CD8-positive, alpha-beta memory T cell (primary cell): ENCODE data around the gene CLCN6. TPM values are rescaled to one million over a fixed set of nuclear protein-coding genes. Genes with fewer than 3 reads are reported as not detected.

Experiments used
- CTCF ChIA-PET: fragments of 350-600 bp; sonication (Branson Sonifier 250); formaldehyde crosslinking; loops from one replicate; lab custom pipeline; 2021; ENCODE audit warnings: antibody characterized with exemption; lab: Charles Lee
- POLR2A ChIA-PET: fragments of 350-600 bp; sonication (Branson Sonifier 250); formaldehyde crosslinking; loops from one replicate; lab custom pipeline; 2021; ENCODE audit warnings: antibody characterized with exemption; lab: Charles Lee
- DNase-seq, 5 donors: peaks; one replicate each; pipeline versions ENCODE4 v3.0.0 to v3.0.0-alpha.2; 2020 to 2022; ENCODE audit warnings: mixed read lengths in 1 of 5
- H3K27ac ChIP-seq: one replicate; pipeline ENCODE4 v1.7.0; 2013; ENCODE audit warnings: low read depth, mild to moderate bottlenecking, low read length, moderate library complexity
- H3K27me3 ChIP-seq: 2 replicates; pipeline ENCODE4 v1.7.0; 2013; ENCODE audit warnings: low read length, mild to moderate bottlenecking; ENCODE audit not compliant: insufficient read depth, poor library complexity, severe bottlenecking
- H3K36me3 ChIP-seq: 2 replicates; pipeline ENCODE4 v1.7.0; 2013; ENCODE audit warnings: mild to moderate bottlenecking, low read length, moderate library complexity; ENCODE audit not compliant: insufficient read depth
- H3K4me1 ChIP-seq: 2 replicates; pipeline ENCODE4 v1.7.0; 2013; ENCODE audit warnings: mild to moderate bottlenecking, low read length, moderate library complexity; ENCODE audit not compliant: insufficient read depth
- H3K4me3 ChIP-seq: 2 replicates; pipeline ENCODE4 v1.7.0; 2013; ENCODE audit warnings: mild to moderate bottlenecking, low read length
- H3K9me3 ChIP-seq: 2 replicates; pipeline ENCODE4 v1.7.0; 2013; ENCODE audit warnings: mild to moderate bottlenecking, low read length
- H3K27ac Mint-ChIP-seq, 8 donors: one replicate each; pipeline ENCODE4 v1.8.0; 2020 to 2021; ENCODE audit warnings: mixed read lengths in 8 of 8, mild to moderate bottlenecking in 6 of 8, inconsistent platforms in 3 of 8, moderate library complexity in 3 of 8
- H3K27me3 Mint-ChIP-seq, 2 donors: one replicate each; pipeline ENCODE4 v1.8.0; 2020 to 2021; ENCODE audit warnings: mixed read lengths in 2 of 2, mild to moderate bottlenecking in 1 of 2, moderate library complexity in 1 of 2
- H3K36me3 Mint-ChIP-seq, 3 donors: one replicate each; pipeline ENCODE4 v1.8.0; 2020 to 2021; ENCODE audit warnings: mixed read lengths in 3 of 3, inconsistent platforms in 1 of 3, mild to moderate bottlenecking in 1 of 3
- H3K4me1 Mint-ChIP-seq, 3 donors: one replicate each; pipeline ENCODE4 v1.8.0; 2020 to 2021; ENCODE audit warnings: mixed read lengths in 3 of 3, inconsistent platforms in 1 of 3, mild to moderate bottlenecking in 1 of 3
- H3K4me3 Mint-ChIP-seq, 7 donors: one replicate each; pipeline ENCODE4 v1.8.0; 2020 to 2021; ENCODE audit warnings: mixed read lengths in 7 of 7, mild to moderate bottlenecking in 6 of 7, moderate library complexity in 4 of 7, inconsistent platforms in 2 of 7
- H3K9me3 Mint-ChIP-seq, 5 donors: one replicate each; pipeline ENCODE4 v1.8.0; 2020 to 2022; ENCODE audit warnings: mixed read lengths in 5 of 5, mild to moderate bottlenecking in 3 of 5, moderate library complexity in 2 of 5, inconsistent platforms in 1 of 5
- polyA plus RNA-seq: library from polyadenylated mRNA; unstranded; fragments of 300-500 nt; fragmentation: Illumina TruSeq; gene quantifications from one replicate; pipeline ENCODE4 v1.2.3, GENCODE V29; 2021
- total RNA-seq, 2 experiments: library from RNA; stranded (reverse); gene quantifications; one replicate each; pipeline ENCODE4 v1.2.3, GENCODE V29; 2021

Gene CLCN6
- total and polyA plus RNA-seq, 3 experiments from 2014 or later = 1.7 to 9.3 (median 8.9) TPM

DNA sequence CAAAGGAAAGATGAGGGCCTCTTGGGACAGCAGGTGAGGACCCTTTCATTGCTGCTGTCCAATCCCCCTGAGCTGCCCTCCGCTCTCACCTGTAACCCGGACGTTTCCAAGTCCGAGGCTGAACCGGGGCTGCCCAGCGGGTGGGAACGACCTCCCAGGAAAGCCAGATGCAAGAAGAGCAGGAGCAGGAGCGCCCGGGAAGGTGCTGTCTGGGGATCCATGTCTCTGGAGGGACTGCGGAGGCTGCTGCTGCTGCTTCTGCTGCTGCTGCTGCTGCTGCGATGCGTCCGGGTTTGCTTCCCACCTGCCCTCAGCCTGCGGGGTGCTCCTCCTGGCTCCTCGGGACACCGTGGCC is 52.6 kb downstream of the CLCN6 start, which contains the start of gene NPPB:
Gene NPPB (minus strand): TSS at position 333 of the 355 bp plus-strand sequence. CDS start 112 bp downstream, at position 221.
- no peaks in the 10 kb centered on the region for H3K9me3 ChIP-seq
- POLR2A ChIA-PET = no interaction called here

DNA sequence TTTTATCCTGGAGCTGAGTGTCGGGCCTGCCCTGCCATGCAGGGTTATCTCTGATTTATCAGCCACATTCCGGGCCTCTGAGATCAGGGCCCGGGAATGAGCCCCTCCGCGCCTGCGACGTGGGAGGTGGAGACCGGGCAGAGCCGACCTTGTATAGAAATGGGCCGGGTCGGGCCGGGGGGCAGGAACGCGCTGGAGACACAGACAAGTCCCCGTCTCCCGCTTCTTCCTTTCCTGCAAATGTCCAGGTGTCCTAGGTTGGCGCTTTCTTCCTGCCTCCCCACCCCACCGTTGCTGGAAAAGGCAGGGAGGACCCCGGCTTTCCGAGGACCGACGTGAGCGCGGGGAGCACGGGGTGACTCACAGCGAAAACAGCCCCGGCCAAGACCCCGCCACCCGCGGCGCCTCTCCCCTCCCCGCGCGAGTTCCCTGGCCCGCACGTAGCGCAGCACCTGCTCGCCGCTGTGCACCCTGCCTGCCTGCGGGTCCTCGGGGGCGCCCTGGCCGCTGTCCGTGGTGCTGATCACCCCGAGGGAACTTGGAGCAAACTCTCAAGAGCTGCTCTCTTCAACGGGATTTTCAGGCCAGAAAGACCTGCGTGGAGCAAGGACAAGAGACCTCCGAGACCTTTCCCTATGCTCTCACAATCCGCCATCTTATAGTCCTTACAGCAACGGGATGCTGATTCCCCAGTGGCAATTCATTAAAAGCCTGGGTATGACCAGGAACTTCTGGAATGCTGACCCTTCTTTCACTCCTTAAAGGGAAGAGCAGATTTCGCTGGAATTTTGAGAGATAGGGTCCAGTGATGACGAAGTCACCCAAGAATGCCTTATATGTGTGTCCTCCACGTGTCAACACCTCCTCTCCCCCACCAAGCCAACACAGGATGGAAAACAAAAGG is 53.2 kb downstream of the CLCN6 start:
- no peaks in the 10 kb centered on the region for H3K4me1 ChIP-seq
- Mint-ChIP-seq H3K4me3 (no peak overlapping the region), H3K4me1 (no peaks in the 10 kb centered on the region), H3K9me3 (no peaks in the 10 kb centered on the region), H3K27me3 (peaks cover 54 to 61% of the 10 kb centered on the region in 2 donors), H3K27ac (peak overlapping the region in 1 of 8 donors; percentile 86), H3K36me3 (no peaks in the 10 kb centered on the region)
- no peaks in the 10 kb centered on the region for H3K36me3 ChIP-seq
- POLR2A ChIA-PET = no interaction called here
- H3K27me3 ChIP-seq = peaks cover 31% of the 10 kb centered on the region
- CTCF ChIA-PET = no interaction called here
- no peak overlapping the region for H3K4me3 ChIP-seq
- peak; percentile 41 to 79 (median 65) for DNase-seq
- no peak overlapping the region for H3K27ac ChIP-seq
- no peaks in the 10 kb centered on the region for H3K9me3 ChIP-seq

More for the DNA sequence above, 52.6 kb downstream of the CLCN6 start, which contains the start of gene NPPB:
- H3K27ac Mint-ChIP-seq = peak within 1 kb of the TSS in 1 of 8 donors; percentile 86
- CTCF ChIA-PET = no interaction called here
- no peaks in the 10 kb centered on the region for H3K9me3 Mint-ChIP-seq
- H3K27ac ChIP-seq = no peak within 1 kb of the TSS
- no peaks in the 10 kb centered on the region for H3K36me3 ChIP-seq
- no peak within 1 kb of the TSS for H3K4me3 ChIP-seq
- H3K4me1 Mint-ChIP-seq = no peaks in the 10 kb centered on the region
- H3K4me3 Mint-ChIP-seq = no peak within 1 kb of the TSS
- H3K36me3 Mint-ChIP-seq = no peaks in the 10 kb centered on the region
- DNase-seq = no peak
- H3K27me3 ChIP-seq = peaks cover 31% of the 10 kb centered on the region
- H3K4me1 ChIP-seq = no peaks in the 10 kb centered on the region
- peaks cover 55 to 64% of the 10 kb centered on the region in 2 donors for H3K27me3 Mint-ChIP-seq

GRCh38 chr1:11860083-11860482 is 54.1 kb downstream of the CLCN6 start:
- no peak for DNase-seq
- Histone ChIP-seq H3K36me3 (no peaks in the 10 kb centered on the region), H3K4me3 (no peak overlapping the region), H3K4me1 (no peaks in the 10 kb centered on the region), H3K9me3 (no peaks in the 10 kb centered on the region), H3K27ac (no peak overlapping the region), H3K27me3 (peaks cover 31% of the 10 kb centered on the region)
- H3K9me3 Mint-ChIP-seq = no peaks in the 10 kb centered on the region
- no peaks in the 10 kb centered on the region for H3K4me1 Mint-ChIP-seq
- CTCF ChIA-PET = no interaction called here
- H3K36me3 Mint-ChIP-seq = no peaks in the 10 kb centered on the region
- no peak overlapping the region for H3K4me3 Mint-ChIP-seq
- POLR2A ChIA-PET = no interaction called here
- H3K27me3 Mint-ChIP-seq = peaks cover 48 to 53% of the 10 kb centered on the region in 2 donors
- peak overlapping the region in 1 of 8 donors; percentile 86 for H3K27ac Mint-ChIP-seq

- DNase-seq = no peak
- peaks cover 43 to 53% of the 10 kb centered on the region in 2 donors for H3K27me3 Mint-ChIP-seq
- H3K9me3 ChIP-seq = no peaks in the 10 kb centered on the region
- H3K4me3 ChIP-seq = no peak overlapping the region
- no peaks in the 10 kb centered on the region for H3K36me3 Mint-ChIP-seq
- H3K4me3 Mint-ChIP-seq = no peak overlapping the region
- no peaks in the 10 kb centered on the region for H3K36me3 ChIP-seq
- ChIA-PET CTCF (no interaction called here), POLR2A (no interaction called here)
- peaks cover 31% of the 10 kb centered on the region for H3K27me3 ChIP-seq
- no peaks in the 10 kb centered on the region for H3K4me1 Mint-ChIP-seq
- no peak overlapping the region for H3K27ac Mint-ChIP-seq
- no peak overlapping the region for H3K27ac ChIP-seq
- no peaks in the 10 kb centered on the region for H3K9me3 Mint-ChIP-seq
- H3K4me1 ChIP-seq = no peaks in the 10 kb centered on the region
Observed at GRCh38 chr1:11860587-11860986, 54.6 kb downstream of the CLCN6 start.

DNA sequence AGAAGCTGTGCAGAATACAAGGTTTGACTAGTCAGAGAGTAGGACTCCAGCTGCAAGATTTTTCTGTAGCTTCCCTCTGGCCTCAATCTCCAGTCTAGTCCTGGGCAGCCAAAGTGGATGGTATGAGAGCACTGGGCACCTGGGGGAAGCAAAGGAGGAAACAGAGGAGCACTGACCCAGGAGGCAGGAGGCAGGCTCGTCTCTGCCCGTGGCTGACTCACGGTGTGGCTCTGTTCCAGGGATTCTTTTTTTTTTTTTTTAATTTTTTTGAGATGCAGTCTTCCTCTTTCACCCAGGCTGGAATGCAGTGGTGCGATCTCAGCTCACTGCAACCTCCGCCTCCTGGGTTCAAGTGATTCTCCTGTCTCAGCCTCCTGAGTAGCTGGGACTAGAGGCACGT is 56.9 kb downstream of the CLCN6 start:
- H3K36me3 ChIP-seq = no peaks in the 10 kb centered on the region
- peaks cover 25% of the 10 kb centered on the region for H3K27me3 ChIP-seq
- H3K4me1 ChIP-seq = no peaks in the 10 kb centered on the region
- H3K27ac Mint-ChIP-seq = no peak overlapping the region
- H3K4me3 Mint-ChIP-seq = no peak overlapping the region
- peaks cover 33 to 35% of the 10 kb centered on the region in 2 donors for H3K27me3 Mint-ChIP-seq
- POLR2A ChIA-PET = no interaction called here
- no peaks in the 10 kb centered on the region for H3K9me3 Mint-ChIP-seq
- no peaks in the 10 kb centered on the region for H3K9me3 ChIP-seq
- H3K27ac ChIP-seq = no peak overlapping the region
- CTCF ChIA-PET = no interaction called here
- H3K4me3 ChIP-seq = no peak overlapping the region
- no peaks in the 10 kb centered on the region for H3K36me3 Mint-ChIP-seq
- H3K4me1 Mint-ChIP-seq = no peaks in the 10 kb centered on the region
- DNase-seq = no peak

- no peak for DNase-seq
- Mint-ChIP-seq H3K27me3 (peaks cover 13 to 22% of the 10 kb centered on the region in 2 donors), H3K36me3 (no peaks in the 10 kb centered on the region), H3K9me3 (no peaks in the 10 kb centered on the region), H3K27ac (peak overlapping the region in 1 of 8 donors; percentile 89), H3K4me1 (no peaks in the 10 kb centered on the region), H3K4me3 (no peak overlapping the region)
- no peak overlapping the region for H3K4me3 ChIP-seq
- H3K9me3 ChIP-seq = no peaks in the 10 kb centered on the region
- H3K27ac ChIP-seq = no peak overlapping the region
- ChIA-PET CTCF (no interaction called here), POLR2A (no interaction called here)
- H3K4me1 ChIP-seq = no peaks in the 10 kb centered on the region
- H3K36me3 ChIP-seq = no peaks in the 10 kb centered on the region
- H3K27me3 ChIP-seq = no peaks in the 10 kb centered on the region
Observed at GRCh38 chr1:11868331-11868980, 62.5 kb downstream of the CLCN6 start.

DNA sequence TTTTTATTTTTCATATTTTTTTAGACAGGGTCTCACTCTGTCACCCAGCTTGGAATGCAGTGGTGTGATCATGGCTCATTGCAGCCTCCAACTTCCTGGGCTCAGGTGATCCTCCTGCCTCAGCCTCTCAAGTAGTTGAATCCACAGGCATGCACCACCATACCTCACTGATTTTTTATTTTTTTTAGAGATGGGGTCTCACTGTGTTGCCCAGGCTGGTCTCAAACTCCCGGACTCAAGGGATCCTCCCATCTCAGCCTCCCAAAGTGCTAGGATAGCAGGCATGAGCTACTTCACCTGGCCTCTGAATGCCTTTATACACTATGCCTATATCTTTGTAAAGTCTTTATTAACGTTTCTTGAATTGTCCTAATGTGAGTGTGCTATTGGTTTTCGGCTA is 63.1 kb downstream of the CLCN6 start:
- Mint-ChIP-seq H3K9me3 (no peaks in the 10 kb centered on the region), H3K36me3 (no peaks in the 10 kb centered on the region), H3K4me3 (no peak overlapping the region), H3K27ac (no peak overlapping the region), H3K4me1 (no peaks in the 10 kb centered on the region), H3K27me3 (peaks cover 13 to 22% of the 10 kb centered on the region in 2 donors)
- DNase-seq = no peak
- Histone ChIP-seq H3K27me3 (no peaks in the 10 kb centered on the region), H3K27ac (no peak overlapping the region), H3K4me3 (no peak overlapping the region), H3K4me1 (no peaks in the 10 kb centered on the region), H3K36me3 (no peaks in the 10 kb centered on the region), H3K9me3 (no peaks in the 10 kb centered on the region)
- CTCF ChIA-PET = no interaction called here
- POLR2A ChIA-PET = no interaction called here

DNA sequence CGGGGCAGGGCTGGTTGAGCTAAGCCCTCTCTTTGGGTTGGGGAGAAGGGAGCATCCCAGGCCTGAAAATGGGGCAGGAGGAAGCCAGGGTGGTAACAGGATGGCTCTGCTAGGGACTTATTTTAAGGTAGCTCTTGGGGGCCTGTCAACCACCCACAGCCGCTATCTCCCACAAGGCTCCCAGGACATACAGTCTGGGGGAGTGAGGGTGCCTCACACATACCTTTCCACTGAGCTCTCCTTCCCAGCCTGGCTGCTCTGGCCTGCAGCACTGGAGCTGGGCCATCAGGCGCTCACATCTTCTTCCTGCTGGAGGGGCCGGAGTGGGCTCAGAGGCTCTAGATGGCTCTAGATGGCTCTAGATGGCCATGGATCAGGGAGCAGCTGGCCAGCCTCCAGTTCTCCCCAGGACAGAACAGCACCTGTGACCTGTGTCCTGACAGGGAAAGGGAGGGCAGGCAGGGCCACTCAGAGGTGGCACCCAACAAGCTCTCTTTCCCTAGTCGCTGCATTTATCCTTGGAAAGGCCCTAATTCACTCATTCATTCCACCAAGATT is 63.7 kb downstream of the CLCN6 start:
- H3K27ac Mint-ChIP-seq = no peak overlapping the region
- H3K4me3 Mint-ChIP-seq = no peak overlapping the region
- no peaks in the 10 kb centered on the region for H3K36me3 ChIP-seq
- no peaks in the 10 kb centered on the region for H3K9me3 Mint-ChIP-seq
- no peaks in the 10 kb centered on the region for H3K4me1 ChIP-seq
- no peaks in the 10 kb centered on the region for H3K27me3 ChIP-seq
- peaks cover 13 to 22% of the 10 kb centered on the region in 2 donors for H3K27me3 Mint-ChIP-seq
- H3K27ac ChIP-seq = no peak overlapping the region
- DNase-seq = no peak
- H3K4me3 ChIP-seq = no peak overlapping the region
- H3K36me3 Mint-ChIP-seq = no peaks in the 10 kb centered on the region
- CTCF ChIA-PET = no interaction called here
- POLR2A ChIA-PET = no interaction called here
- H3K4me1 Mint-ChIP-seq = no peaks in the 10 kb centered on the region
- no peaks in the 10 kb centered on the region for H3K9me3 ChIP-seq
